Measurements from ENCODE around the gene ATP10A. TPM values are rescaled to one million over a fixed set of nuclear protein-coding genes. Genes with fewer than 3 reads are reported as not detected.

Gene ATP10A
- total RNA-seq, 1 experiment from 2014 or later = 2.1 TPM

- TF ChIP-seq USF1 (CRISPR knock-in tag; IDR thresholded peaks at IDR 0.05) = no peak
- TF ChIP-seq, protein P1, sequence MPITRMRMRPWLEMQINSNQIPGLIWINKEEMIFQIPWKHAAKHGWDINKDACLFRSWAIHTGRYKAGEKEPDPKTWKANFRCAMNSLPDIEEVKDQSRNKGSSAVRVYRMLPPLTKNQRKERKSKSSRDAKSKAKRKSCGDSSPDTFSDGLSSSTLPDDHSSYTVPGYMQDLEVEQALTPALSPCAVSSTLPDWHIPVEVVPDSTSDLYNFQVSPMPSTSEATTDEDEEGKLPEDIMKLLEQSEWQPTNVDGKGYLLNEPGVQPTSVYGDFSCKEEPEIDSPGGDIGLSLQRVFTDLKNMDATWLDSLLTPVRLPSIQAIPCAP (CRISPR knock-in tag; IDR thresholded peaks at IDR 0.05) = no peak
- no peak for TF ChIP-seq ZNF512 (CRISPR knock-in tag; IDR thresholded peaks at IDR 0.05; ENCODE audit: borderline replicate concordance)
- no peak for TF ChIP-seq GRHL2 (CRISPR knock-in tag; IDR thresholded peaks at IDR 0.05; ENCODE audit: insufficient replicate concordance, severe bottlenecking)
- TF ChIP-seq CREM (CRISPR knock-in tag; IDR thresholded peaks at IDR 0.05) = no peak
- no peak for TF ChIP-seq SMAD3 (CRISPR knock-in tag; IDR thresholded peaks at IDR 0.05; ENCODE audit: borderline replicate concordance)
These were observed 95.6 kb downstream of the ATP10A start (continued) for GRCh38 chr15:25767356-25768151.

DNA sequence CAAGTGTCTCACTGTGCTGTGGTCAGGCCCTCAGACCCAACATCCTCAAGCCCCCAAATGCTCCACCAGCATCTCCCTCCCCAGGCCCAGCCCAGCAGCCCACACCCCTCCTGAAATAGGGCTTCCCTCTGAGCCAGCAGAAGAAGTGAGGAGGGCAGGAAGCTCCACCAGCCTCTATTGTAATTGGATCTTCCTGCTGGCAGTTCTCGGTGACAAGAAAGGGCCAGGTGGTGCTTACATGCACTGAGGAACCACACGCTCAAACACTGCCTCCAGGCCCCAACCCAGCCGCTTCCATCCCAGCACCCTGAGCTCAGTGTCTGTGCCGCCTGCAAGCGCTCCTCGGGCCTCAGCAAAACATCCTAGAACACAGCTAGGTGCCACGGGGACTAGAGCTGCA is 96.7 kb downstream of the ATP10A start:
- DNase-seq (ENCODE audit: low spot score) (no peak), ATAC-seq (peak; percentile 62)
- CTCF ChIA-PET = interaction anchor here (0.6 to 2.0 kb wide), 5 partner anchors 17 to 226 kb away, joined by 3 to 11 read pairs (median 3); no protein-coding TSS in a partner anchor
- Mint-ChIP-seq H3K9me3 (peaks cover 9% of the 10 kb centered on the region; the same call in 1 of the 2 replicates), H3K36me3 (no peaks in the 10 kb centered on the region), H3K27ac (no peak overlapping the region), H3K4me1 (peaks cover 9% of the 10 kb centered on the region), H3K4me3 (no peak overlapping the region), H3K27me3 (ENCODE audit: low read depth) (no peaks in the 10 kb centered on the region)
- POLR2A ChIA-PET = no interaction called here
- TF ChIP-seq ZBTB21 (CRISPR knock-in tag; IDR thresholded peaks at IDR 0.05; ENCODE audit: borderline replicate concordance) (no peak), FOXP4 (CRISPR knock-in tag; IDR thresholded peaks at IDR 0.05) (no peak), ZNF532 (CRISPR knock-in tag; IDR thresholded peaks at IDR 0.05; ENCODE audit: borderline replicate concordance) (no peak), ATF1 (CRISPR knock-in tag; IDR thresholded peaks at IDR 0.05) (no peak), ETV6 (CRISPR knock-in tag; IDR thresholded peaks at IDR 0.05) (no peak), CDX4 (CRISPR knock-in tag; IDR thresholded peaks at IDR 0.05; ENCODE audit: borderline replicate concordance) (no peak), GRHL2 (CRISPR knock-in tag; IDR thresholded peaks at IDR 0.05; ENCODE audit: insufficient replicate concordance, severe bottlenecking) (no peak), NR3C1 (CRISPR knock-in tag; conservative IDR thresholded peaks at IDR 0.05; ENCODE audit: low read depth) (no peak), ZNF425 (CRISPR knock-in tag; conservative IDR thresholded peaks at IDR 0.05) (no peak)
- TF ChIP-seq, protein P2, sequence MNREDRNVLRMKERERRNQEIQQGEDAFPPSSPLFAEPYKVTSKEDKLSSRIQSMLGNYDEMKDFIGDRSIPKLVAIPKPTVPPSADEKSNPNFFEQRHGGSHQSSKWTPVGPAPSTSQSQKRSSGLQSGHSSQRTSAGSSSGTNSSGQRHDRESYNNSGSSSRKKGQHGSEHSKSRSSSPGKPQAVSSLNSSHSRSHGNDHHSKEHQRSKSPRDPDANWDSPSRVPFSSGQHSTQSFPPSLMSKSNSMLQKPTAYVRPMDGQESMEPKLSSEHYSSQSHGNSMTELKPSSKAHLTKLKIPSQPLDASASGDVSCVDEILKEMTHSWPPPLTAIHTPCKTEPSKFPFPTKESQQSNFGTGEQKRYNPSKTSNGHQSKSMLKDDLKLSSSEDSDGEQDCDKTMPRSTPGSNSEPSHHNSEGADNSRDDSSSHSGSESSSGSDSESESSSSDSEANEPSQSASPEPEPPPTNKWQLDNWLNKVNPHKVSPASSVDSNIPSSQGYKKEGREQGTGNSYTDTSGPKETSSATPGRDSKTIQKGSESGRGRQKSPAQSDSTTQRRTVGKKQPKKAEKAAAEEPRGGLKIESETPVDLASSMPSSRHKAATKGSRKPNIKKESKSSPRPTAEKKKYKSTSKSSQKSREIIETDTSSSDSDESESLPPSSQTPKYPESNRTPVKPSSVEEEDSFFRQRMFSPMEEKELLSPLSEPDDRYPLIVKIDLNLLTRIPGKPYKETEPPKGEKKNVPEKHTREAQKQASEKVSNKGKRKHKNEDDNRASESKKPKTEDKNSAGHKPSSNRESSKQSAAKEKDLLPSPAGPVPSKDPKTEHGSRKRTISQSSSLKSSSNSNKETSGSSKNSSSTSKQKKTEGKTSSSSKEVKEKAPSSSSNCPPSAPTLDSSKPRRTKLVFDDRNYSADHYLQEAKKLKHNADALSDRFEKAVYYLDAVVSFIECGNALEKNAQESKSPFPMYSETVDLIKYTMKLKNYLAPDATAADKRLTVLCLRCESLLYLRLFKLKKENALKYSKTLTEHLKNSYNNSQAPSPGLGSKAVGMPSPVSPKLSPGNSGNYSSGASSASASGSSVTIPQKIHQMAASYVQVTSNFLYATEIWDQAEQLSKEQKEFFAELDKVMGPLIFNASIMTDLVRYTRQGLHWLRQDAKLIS (CRISPR knock-in tag; IDR thresholded peaks at IDR 0.05; ENCODE audit: borderline replicate concordance) = no peak

Measured in WTC11 (cell line).